SK-N-SH (cell line): ENCODE results near the gene RIN3. TPM values are rescaled to one million over a fixed set of nuclear protein-coding genes. Genes with fewer than 3 reads are reported as not detected.
A peak's percentile ranks its signal among the peaks of the same experiment; 100 is the strongest.

ENCODE experiments used
- CTCF ChIA-PET: fragments of 300-600, 350-600 bp; formaldehyde crosslinking; extraction: SDS; loops from one replicate; lab custom pipeline; 2021; lab: Yijun Ruan, JAX
- POLR2A ChIA-PET: fragments of 350-600 bp; sonication (Branson Sonifier 250); formaldehyde crosslinking; extraction: SDS; loops from one replicate; lab custom pipeline; 2020; ENCODE audit warnings: antibody characterized with exemption, inconsistent platforms; lab: Yijun Ruan, JAX
- DNase-seq: peaks from one replicate; pipeline ENCODE4 v3.0.0; 2012
- H2AFZ ChIP-seq: fragments of 200-600 bp; sonication (generic); 2 replicates; pipeline ENCODE4 v1.8.1; 2016; ENCODE audit warnings: antibody characterized with exemption, mild to moderate bottlenecking, low read depth
- H3F3A ChIP-seq: fragments of 200-600 bp; sonication (generic); replicated peaks from 2 replicates; pipeline ENCODE3; 2016; ENCODE audit warnings: antibody characterized with exemption, mild to moderate bottlenecking; ENCODE audit not compliant: insufficient read depth
- H3K27ac ChIP-seq, 2 experiments: fragments of 200-500 bp in 1 of 2; fragments of 200-600 bp in 1 of 2; sonication (Bioruptor generic) in 1 of 2; sonication (generic), shearing (Covaris generic) in 1 of 2; 2 replicates each; pipeline versions ENCODE4 v1.5.1 to v1.6.1; 2014 to 2016; ENCODE audit warnings: low read depth in 2 of 2, inconsistent platforms in 1 of 2, low read length in 1 of 2, mild to moderate bottlenecking in 1 of 2, mixed read lengths in 1 of 2
- H3K27me3 ChIP-seq: fragments of 200-600 bp; sonication (generic), shearing (Covaris generic); 2 replicates; pipeline ENCODE4 v1.6.1; 2016; ENCODE audit warnings: mixed run types; ENCODE audit not compliant: insufficient read depth
- H3K36me3 ChIP-seq, 2 experiments: fragments of 200-500 bp in 1 of 2; fragments of 200-600 bp in 1 of 2; sonication (Bioruptor generic) in 1 of 2; sonication (generic) in 1 of 2; replicated peaks in 1 of 2; 2 replicates each; pipeline versions ENCODE3 to v1.5.1; 2014 to 2016; ENCODE audit warnings: low read length in 1 of 2, mild to moderate bottlenecking in 1 of 2; ENCODE audit not compliant: insufficient read depth in 2 of 2, control insufficient read depth in 1 of 2
- H3K4me1 ChIP-seq, 2 experiments: fragments of 200-500 bp in 1 of 2; fragments of 200-600 bp in 1 of 2; sonication (Bioruptor generic) in 1 of 2; sonication (generic), shearing (Covaris generic) in 1 of 2; 2 replicates each; pipeline versions ENCODE4 v1.5.1 to v1.6.1; 2014 to 2016; ENCODE audit warnings: low read depth in 1 of 2, low read length in 1 of 2, mixed run types in 1 of 2; ENCODE audit not compliant: insufficient read depth in 2 of 2, control insufficient read depth in 1 of 2
- H3K4me2 ChIP-seq: fragments of 200-600 bp; sonication (generic), shearing (Covaris generic); 2 replicates; pipeline ENCODE4 v1.6.1; 2017; ENCODE audit warnings: mixed run types
- H3K4me3 ChIP-seq, 2 experiments: fragments of 200-500 bp in 1 of 2; fragments of 200-600 bp in 1 of 2; sonication (Bioruptor generic) in 1 of 2; sonication (generic), shearing (Covaris generic) in 1 of 2; 2 replicates each; pipeline versions ENCODE4 v1.5.1 to v1.8.1; 2014 to 2016; ENCODE audit warnings: low read depth in 2 of 2, inconsistent platforms in 1 of 2, low read length in 1 of 2, mild to moderate bottlenecking in 1 of 2, mixed read lengths in 1 of 2, moderate library complexity in 1 of 2
- H3K79me2 ChIP-seq: fragments of 200-600 bp; sonication (generic); 2 replicates; pipeline ENCODE4 v1.8.1; 2017; ENCODE audit warnings: mild to moderate bottlenecking; ENCODE audit not compliant: insufficient read depth
- H3K9ac ChIP-seq: fragments of 200-600 bp; sonication (generic); 2 replicates; pipeline ENCODE4 v1.6.1; 2017; ENCODE audit warnings: mixed run types
- H3K9me2 ChIP-seq: fragments of 200-600 bp; sonication (generic); 2 replicates; pipeline ENCODE4 v1.6.1; 2017; ENCODE audit warnings: mixed run types
- H3K9me3 ChIP-seq: fragments of 200-600 bp; sonication (generic); 2 replicates; pipeline ENCODE4 v1.6.1; 2017; ENCODE audit warnings: mixed run types, mild to moderate bottlenecking, moderate library complexity
- H4K20me1 ChIP-seq: fragments of 200-600 bp; sonication (generic); 2 replicates; pipeline ENCODE4 v1.6.1; 2017; ENCODE audit warnings: mild to moderate bottlenecking, mixed run types; ENCODE audit not compliant: insufficient read depth
- FOSL2 ChIP-seq: IDR thresholded peaks from 2 replicates; pipeline ENCODE4 v1.4.0; 2012; ENCODE audit warnings: low read depth, mild to moderate bottlenecking, moderate library complexity, borderline replicate concordance
- FOXM1 ChIP-seq: IDR thresholded peaks from 2 replicates; pipeline ENCODE4 v1.4.0; 2012; ENCODE audit warnings: low read depth, mild to moderate bottlenecking
- MXI1 ChIP-seq: IDR thresholded peaks from 2 replicates; pipeline ENCODE4 v1.6.1; 2012; ENCODE audit warnings: mild to moderate bottlenecking, low read depth, low read length, improper control_type of control experiment
- POLR2AphosphoS5 ChIP-seq: IDR thresholded peaks from 2 replicates; pipeline ENCODE4 v1.6.1; 2012; ENCODE audit warnings: low read depth, low read length
- RFX5 ChIP-seq: IDR thresholded peaks from 2 replicates; pipeline ENCODE4 v1.6.1; 2012; ENCODE audit warnings: mild to moderate bottlenecking, improper control_type of control experiment, low read length
- TCF12 ChIP-seq: IDR thresholded peaks from 2 replicates; pipeline ENCODE4 v1.4.0; 2012
- WGBS: methylation state at CpG from one replicate; pipeline ENCODE4 v1.1.6; 2017; ENCODE audit warnings: low lambda C conversion rate; 5-methylcytosine and 5-hydroxymethylcytosine counted together
- polyA plus RNA-seq, 3 experiments: library from polyadenylated mRNA; depleted of rRNA; stranded (reverse); fragments of >200 nt; gene quantifications; 2 replicates each; pipeline ENCODE4 v1.2.3, GENCODE V29; 2012
- TF ChIP-seq, protein P1 (sequence below): IDR thresholded peaks from 2 replicates; pipeline ENCODE4; 2012
- TF ChIP-seq, protein P2 (sequence below): fragments of 200-600 bp; sonication (generic); IDR thresholded peaks from 2 replicates; pipeline ENCODE4 v1.6.1; 2017; ENCODE audit warnings: antibody characterized with exemption, mild to moderate bottlenecking, moderate library complexity
- TF ChIP-seq, protein P3 (sequence below): IDR thresholded peaks from 2 replicates; pipeline ENCODE4 v1.4.0; 2012; ENCODE audit warnings: low read depth, borderline replicate concordance

Gene RIN3
- polyA plus RNA-seq, 1 of the 3 experiments (the other 2 are of a cell fraction) = 12.4 TPM

DNA sequence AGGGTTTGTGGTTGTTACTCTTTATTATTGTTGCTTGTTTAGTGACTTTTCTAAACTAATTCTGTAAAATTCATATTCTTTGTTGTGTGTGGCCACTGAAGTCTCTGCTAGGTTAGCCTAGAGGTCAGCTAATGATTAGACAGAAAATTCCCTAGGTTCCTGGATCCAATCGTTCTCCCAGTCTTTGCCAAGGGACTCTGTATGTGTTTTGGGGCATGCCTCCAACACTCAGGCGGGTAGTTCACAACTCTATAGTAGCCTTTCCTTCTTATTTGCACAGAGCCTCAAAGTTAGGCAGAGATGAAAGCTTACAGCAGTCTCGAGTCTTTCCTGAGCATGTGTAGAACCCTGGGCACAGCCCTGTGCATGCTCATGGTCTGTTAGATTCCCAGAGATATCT lies 32.7 kb upstream of the RIN3 start (continued):
- TF ChIP-seq, protein P1, sequence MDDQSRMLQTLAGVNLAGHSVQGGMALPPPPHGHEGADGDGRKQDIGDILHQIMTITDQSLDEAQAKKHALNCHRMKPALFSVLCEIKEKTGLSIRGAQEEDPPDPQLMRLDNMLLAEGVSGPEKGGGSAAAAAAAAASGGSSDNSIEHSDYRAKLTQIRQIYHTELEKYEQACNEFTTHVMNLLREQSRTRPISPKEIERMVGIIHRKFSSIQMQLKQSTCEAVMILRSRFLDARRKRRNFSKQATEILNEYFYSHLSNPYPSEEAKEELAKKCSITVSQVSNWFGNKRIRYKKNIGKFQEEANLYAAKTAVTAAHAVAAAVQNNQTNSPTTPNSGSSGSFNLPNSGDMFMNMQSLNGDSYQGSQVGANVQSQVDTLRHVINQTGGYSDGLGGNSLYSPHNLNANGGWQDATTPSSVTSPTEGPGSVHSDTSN = no peak
- no peak for TF ChIP-seq FOSL2

DNA sequence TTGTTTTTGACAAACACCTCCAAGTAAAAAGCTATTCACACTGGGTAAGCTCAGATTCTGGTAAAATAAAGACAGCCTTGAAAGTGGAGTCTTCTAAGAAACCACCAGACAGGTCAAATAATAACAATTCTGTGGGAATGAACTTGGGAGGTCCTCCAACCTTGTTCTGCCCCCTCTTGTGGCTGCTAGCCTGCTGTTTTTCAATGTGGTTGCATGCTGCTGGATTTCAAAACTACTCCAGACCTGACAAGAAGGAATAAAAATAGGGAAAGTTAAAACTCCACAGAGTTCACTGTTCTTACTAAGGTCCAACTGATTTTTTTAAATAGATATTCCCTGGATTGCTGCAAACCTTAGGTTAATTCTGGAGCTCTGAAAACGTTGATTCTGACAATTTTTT lies 32.2 kb upstream of the RIN3 start:
- no peak for DNase-seq
- Histone ChIP-seq H3F3A (peaks cover 6% of the 10 kb centered on the region), H4K20me1 (no peaks in the 10 kb centered on the region), H3K27ac (no peak overlapping the region), H3K4me3 (no peak overlapping the region), H3K4me1 (no peaks in the 10 kb centered on the region), H2AFZ (no peak overlapping the region), H3K79me2 (no peaks in the 10 kb centered on the region), H3K36me3 (no peaks in the 10 kb centered on the region), H3K9ac (no peak overlapping the region), H3K9me2 (no peaks in the 10 kb centered on the region), H3K9me3 (no peaks in the 10 kb centered on the region), H3K4me2 (no peak overlapping the region), H3K27me3 (no peaks in the 10 kb centered on the region)
- POLR2A ChIA-PET = no interaction called here
- WGBS = 9% methylated on average over 1 of the region's 1 CpG
- CTCF ChIA-PET = no interaction called here
- TF ChIP-seq, protein P2, sequence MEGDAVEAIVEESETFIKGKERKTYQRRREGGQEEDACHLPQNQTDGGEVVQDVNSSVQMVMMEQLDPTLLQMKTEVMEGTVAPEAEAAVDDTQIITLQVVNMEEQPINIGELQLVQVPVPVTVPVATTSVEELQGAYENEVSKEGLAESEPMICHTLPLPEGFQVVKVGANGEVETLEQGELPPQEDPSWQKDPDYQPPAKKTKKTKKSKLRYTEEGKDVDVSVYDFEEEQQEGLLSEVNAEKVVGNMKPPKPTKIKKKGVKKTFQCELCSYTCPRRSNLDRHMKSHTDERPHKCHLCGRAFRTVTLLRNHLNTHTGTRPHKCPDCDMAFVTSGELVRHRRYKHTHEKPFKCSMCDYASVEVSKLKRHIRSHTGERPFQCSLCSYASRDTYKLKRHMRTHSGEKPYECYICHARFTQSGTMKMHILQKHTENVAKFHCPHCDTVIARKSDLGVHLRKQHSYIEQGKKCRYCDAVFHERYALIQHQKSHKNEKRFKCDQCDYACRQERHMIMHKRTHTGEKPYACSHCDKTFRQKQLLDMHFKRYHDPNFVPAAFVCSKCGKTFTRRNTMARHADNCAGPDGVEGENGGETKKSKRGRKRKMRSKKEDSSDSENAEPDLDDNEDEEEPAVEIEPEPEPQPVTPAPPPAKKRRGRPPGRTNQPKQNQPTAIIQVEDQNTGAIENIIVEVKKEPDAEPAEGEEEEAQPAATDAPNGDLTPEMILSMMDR = peak; percentile 33
- no peak for TF ChIP-seq FOXM1

DNA sequence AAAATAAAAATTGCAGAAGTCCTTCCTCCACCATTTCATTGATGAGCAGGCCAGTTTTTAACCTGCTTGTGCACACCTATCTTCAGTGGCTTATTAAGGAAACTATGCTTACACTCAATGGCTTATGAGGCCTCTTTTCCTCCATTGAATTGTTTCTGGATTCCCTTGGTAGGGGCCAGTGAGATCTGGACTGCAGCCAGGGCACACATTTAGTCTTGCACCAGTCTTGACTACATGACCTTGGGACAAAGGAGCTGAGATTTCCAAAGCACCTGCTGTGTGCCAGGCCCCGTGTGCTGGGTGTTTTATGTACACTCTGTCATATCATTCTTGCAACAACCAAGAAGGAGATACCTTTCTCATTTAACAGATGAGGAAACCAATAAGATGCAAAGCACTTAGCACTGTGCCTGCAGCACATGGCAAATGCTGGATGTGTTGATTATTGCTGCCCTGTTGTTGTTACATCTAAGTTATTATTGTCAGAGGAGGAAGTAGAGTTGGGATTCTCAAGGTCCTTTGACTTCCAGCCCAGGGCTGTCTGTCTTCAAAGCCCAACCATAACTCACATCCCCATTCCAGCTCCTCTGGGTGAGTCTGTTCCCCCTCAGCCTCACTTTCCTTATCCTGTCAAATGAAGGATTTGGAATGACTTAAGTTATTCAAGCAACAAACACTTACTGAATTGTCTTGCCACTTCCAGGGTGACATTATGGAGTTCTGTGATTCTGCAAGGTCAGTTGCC lies 31.6 kb upstream of the RIN3 start:
- Histone ChIP-seq H3K79me2 (no peaks in the 10 kb centered on the region), H3K36me3 (no peaks in the 10 kb centered on the region), H4K20me1 (no peaks in the 10 kb centered on the region), H3K9me2 (no peaks in the 10 kb centered on the region), H3K4me3 (no peak overlapping the region), H3K9me3 (no peaks in the 10 kb centered on the region), H3K27me3 (no peaks in the 10 kb centered on the region), H3F3A (peaks cover 6% of the 10 kb centered on the region), H3K9ac (no peak overlapping the region), H3K4me1 (no peaks in the 10 kb centered on the region), H3K4me2 (no peak overlapping the region), H3K27ac (no peak overlapping the region), H2AFZ (no peak overlapping the region)
- TF ChIP-seq FOSL2 (no peak), MXI1 (no peak), FOXM1 (no peak), TCF12 (no peak), RFX5 (no peak), POLR2AphosphoS5 (no peak)
- TF ChIP-seq, protein P3, sequence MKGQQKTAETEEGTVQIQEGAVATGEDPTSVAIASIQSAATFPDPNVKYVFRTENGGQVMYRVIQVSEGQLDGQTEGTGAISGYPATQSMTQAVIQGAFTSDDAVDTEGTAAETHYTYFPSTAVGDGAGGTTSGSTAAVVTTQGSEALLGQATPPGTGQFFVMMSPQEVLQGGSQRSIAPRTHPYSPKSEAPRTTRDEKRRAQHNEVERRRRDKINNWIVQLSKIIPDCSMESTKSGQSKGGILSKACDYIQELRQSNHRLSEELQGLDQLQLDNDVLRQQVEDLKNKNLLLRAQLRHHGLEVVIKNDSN = no peak
- ChIA-PET POLR2A (no interaction called here), CTCF (no interaction called here)
- 36% methylated on average over 1 of the region's 1 CpG for WGBS
- no peak for DNase-seq
